PC-3 (cell line): Measurements from ENCODE around the gene SFRP2.

ENCODE experiments used
- CTCF ChIP-seq: fragments of 300-600 bp; sonication (generic); conservative IDR thresholded peaks from 2 replicates; pipeline ENCODE4 v1.5.1; 2017; ENCODE audit warnings: antibody characterized with exemption, low read depth, mild to moderate bottlenecking, low read length
- EZH2 ChIP-seq: fragments of 300-600 bp; sonication (generic); IDR thresholded peaks from one replicate; pipeline ENCODE4 v1.6.1; 2017; ENCODE audit warnings: antibody characterized with exemption, mild to moderate bottlenecking, low read length; ENCODE audit not compliant: unreplicated experiment

GRCh38 chr4:153794006-153794405 is 5.1 kb upstream of the SFRP2 start:
- TF ChIP-seq CTCF = no peak
- TF ChIP-seq EZH2 = no peak
